ENCODE data around the gene RSAD2. TPM values are rescaled to one million over a fixed set of nuclear protein-coding genes. Genes with fewer than 3 reads are reported as not detected.
A peak's percentile ranks its signal among the peaks of the same experiment; 100 is the strongest.

Gene RSAD2
- total and polyA plus RNA-seq, 12 donors: 1.6 to 16.1 (median 5.4) TPM

DNA sequence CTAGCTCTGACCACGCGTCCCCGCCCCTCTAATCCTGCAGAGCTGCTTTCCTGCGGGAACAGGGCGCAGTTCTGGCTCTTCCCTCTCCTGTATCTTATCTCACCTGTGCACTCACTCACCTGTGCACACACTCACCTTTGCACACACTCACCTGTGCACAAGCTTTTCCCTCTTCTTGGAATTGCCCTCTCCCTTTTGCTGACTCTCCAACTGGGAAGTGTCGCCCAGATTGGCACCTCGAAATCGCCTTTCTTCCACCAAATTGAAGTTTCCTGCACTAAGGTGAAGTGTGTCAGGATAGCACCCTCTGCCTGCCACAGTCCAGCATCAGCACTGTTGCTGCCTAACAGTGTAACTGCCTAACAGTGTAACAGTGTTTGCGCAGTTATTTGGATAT is 11.3 kb upstream of the RSAD2 start:
- no peaks in the 10 kb centered on the region for H3K9me3 ChIP-seq
- ATAC-seq: peak in 7 of 8 donors; percentile 34 to 76 (median 37)
- H3K27ac ChIP-seq: peak overlapping the region; percentile 79 to 99 (median 92)
- WGBS, 2 donors: 11 to 15% methylated on average over 9 of the region's 9 CpGs
- H3K36me3 ChIP-seq: peaks cover 0 to 24% (median 6%) of the 10 kb centered on the region in 9 donors
- TF ChIP-seq, protein P1, sequence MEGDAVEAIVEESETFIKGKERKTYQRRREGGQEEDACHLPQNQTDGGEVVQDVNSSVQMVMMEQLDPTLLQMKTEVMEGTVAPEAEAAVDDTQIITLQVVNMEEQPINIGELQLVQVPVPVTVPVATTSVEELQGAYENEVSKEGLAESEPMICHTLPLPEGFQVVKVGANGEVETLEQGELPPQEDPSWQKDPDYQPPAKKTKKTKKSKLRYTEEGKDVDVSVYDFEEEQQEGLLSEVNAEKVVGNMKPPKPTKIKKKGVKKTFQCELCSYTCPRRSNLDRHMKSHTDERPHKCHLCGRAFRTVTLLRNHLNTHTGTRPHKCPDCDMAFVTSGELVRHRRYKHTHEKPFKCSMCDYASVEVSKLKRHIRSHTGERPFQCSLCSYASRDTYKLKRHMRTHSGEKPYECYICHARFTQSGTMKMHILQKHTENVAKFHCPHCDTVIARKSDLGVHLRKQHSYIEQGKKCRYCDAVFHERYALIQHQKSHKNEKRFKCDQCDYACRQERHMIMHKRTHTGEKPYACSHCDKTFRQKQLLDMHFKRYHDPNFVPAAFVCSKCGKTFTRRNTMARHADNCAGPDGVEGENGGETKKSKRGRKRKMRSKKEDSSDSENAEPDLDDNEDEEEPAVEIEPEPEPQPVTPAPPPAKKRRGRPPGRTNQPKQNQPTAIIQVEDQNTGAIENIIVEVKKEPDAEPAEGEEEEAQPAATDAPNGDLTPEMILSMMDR (IDR thresholded peaks at IDR 0.05): peak in 7 of 9 donors; percentile 26 to 61 (median 49)
- H3K27me3 ChIP-seq: no peaks in the 10 kb centered on the region
- peak in 1 of 2 donors; percentile 26 for DNase-seq
- intact Hi-C loops (cut with DNase I): no loop called here
- peak overlapping the region; percentile 54 to 97 (median 81) for H3K4me3 ChIP-seq
- H3K4me1 ChIP-seq: peaks cover 0 to 37% (median 33%) of the 10 kb centered on the region in 9 donors

DNA sequence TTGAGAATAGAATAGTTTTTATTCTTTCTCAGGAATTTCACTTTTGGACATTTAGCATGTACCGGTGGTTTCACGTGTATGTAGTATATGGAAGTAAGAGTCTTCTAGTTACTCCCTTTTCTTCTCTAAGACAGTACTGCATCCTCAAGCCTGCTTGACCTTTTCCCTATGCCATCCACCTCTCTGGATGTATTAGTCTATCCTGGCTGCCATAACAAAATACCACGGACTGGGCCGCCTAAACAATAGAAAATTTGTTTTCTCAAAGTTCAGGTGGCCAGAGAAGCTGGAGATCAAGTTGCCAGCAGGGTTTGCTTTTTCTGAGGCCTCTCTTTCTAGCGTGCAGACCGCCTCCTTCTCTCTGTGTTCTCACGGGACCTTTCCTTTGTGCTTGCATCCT is 10.6 kb upstream of the RSAD2 start:
- Histone ChIP-seq H3K4me3 (peak overlapping the region in 6 of 10 donors; percentile 80 to 97 (median 90)), H3K9me3 (no peaks in the 10 kb centered on the region), H3K27me3 (no peaks in the 10 kb centered on the region), H3K4me1 (peaks cover 0 to 37% (median 33%) of the 10 kb centered on the region in 9 donors), H3K36me3 (peaks cover 0 to 17% (median 0%) of the 10 kb centered on the region in 9 donors), H3K27ac (peak overlapping the region in 9 of 10 donors; percentile 4 to 99 (median 93))
- intact Hi-C loops (cut with DNase I): no loop called here
- no peak for ATAC-seq
- TF ChIP-seq, protein P1 (IDR thresholded peaks at IDR 0.05): no peak
- WGBS, 2 donors: 72 to 78% methylated on average over 7 of the region's 7 CpGs
- DNase-seq: no peak

DNA sequence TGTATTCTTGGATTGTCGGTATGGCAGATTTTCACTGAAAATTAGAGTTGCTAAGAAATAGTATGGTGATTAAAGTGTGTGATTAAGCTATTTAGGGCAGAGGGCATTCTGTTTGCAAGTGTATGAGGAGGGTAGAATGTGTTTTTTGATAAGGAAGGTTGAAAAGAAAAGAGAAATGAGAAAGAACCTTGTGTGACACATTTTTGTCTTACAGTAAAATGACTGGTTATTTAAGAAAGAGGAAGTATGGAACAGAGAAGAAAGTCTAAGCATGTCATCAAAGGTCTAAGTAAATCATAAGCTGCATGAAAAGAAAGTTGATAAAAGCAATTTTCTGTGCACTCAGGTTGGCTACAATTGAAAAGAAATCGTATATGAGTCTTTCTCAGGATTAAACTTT is 5.2 kb upstream of the RSAD2 start:
- H3K27ac ChIP-seq: no peak overlapping the region
- H3K9me3 ChIP-seq: peaks cover 0 to 10% (median 0%) of the 10 kb centered on the region in 11 donors
- H3K27me3 ChIP-seq: no peaks in the 10 kb centered on the region
- TF ChIP-seq, protein P1 (IDR thresholded peaks at IDR 0.05): no peak
- peaks cover 0 to 16% (median 3%) of the 10 kb centered on the region in 9 donors for H3K4me1 ChIP-seq
- no peak for DNase-seq
- H3K36me3 ChIP-seq: no peaks in the 10 kb centered on the region
- no peak for ATAC-seq
- no peak overlapping the region for H3K4me3 ChIP-seq
- 96 to 97% methylated on average over 2 of the region's 2 CpGs for WGBS, 2 donors
- intact Hi-C loops (cut with DNase I): no loop called here

DNA sequence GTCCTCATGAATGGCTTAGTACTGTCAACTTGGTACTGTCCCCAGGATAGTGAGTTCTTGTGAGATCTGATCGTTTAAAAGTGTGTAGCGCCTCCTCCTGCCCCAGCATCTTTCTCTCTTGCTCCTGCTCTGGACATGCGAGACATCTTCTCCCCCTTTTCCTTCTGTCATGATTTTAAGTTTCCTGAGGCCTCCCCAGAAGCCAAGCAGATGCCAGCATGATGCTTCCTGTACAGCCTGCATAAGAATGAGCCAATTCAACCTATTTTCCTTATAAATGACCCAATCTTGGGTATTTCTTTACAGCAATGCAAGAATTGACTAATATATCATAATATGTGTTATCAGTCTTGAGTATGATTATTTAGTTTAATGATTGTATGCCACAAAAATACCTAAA is 3.5 kb upstream of the RSAD2 start:
- no peaks in the 10 kb centered on the region for H3K27me3 ChIP-seq
- H3K36me3 ChIP-seq: no peaks in the 10 kb centered on the region
- 97 to 98% methylated on average over 3 of the region's 3 CpGs for WGBS, 2 donors
- TF ChIP-seq, protein P1 (IDR thresholded peaks at IDR 0.05): no peak
- H3K9me3 ChIP-seq: peaks cover 0 to 10% (median 0%) of the 10 kb centered on the region in 11 donors
- H3K4me3 ChIP-seq: no peak overlapping the region
- H3K27ac ChIP-seq: no peak overlapping the region
- intact Hi-C loops (cut with DNase I): no loop called here
- DNase-seq: no peak
- ATAC-seq: no peak
- H3K4me1 ChIP-seq: peaks cover 0 to 28% (median 9%) of the 10 kb centered on the region in 9 donors
